Renal pelvis (tissue), 12 donors: Measurements from ENCODE around the gene UGT3A1. TPM values are rescaled to one million over a fixed set of nuclear protein-coding genes. Genes with fewer than 3 reads are reported as not detected.
A peak's percentile ranks its signal among the peaks of the same experiment; 100 is the strongest.
"Not testable (repeated sequence)": the region's sequence is repeated elsewhere in the genome, so short reads cannot be mapped to it uniquely, and the experiment has no call there.

ENCODE experiments used
- DNase-seq: peaks from one replicate; pipeline ENCODE4 v3.0.0-alpha.2; 2013
- long read RNA-seq, 16 experiments: transcript quantifications; one replicate each; lab custom pipeline, GENCODE V29; 2026
- polyA plus RNA-seq, 3 donors: library from polyadenylated mRNA; unstranded; fragments of 120-200 nt; gene quantifications; one replicate each; pipeline ENCODE4 v1.2.1, GENCODE V29; 2013; ENCODE audit not compliant: insufficient read length in 3 of 3

UGT3A1 gene
- polyA plus RNA-seq: 100 to 1,000 TPM in 2 of 3 donors, 10 to 100 TPM in 1; 97.4 to 158 (median 158) TPM
- long read RNA-seq, donor 1, full-length matches to known transcripts: 34 of 138 reads
- long read RNA-seq, donor 1, partial matches to known transcripts: 104 of 138 reads
- long read RNA-seq, donor 1, other reads (novel, unspliced or antisense): 0 of 138 reads
- long read RNA-seq, donor 2, full-length matches to known transcripts: 18 of 55 reads
- long read RNA-seq, donor 2, partial matches to known transcripts: 37 of 55 reads
- long read RNA-seq, donor 2, other reads (novel, unspliced or antisense): 0 of 55 reads
- long read RNA-seq, donor 3, full-length matches to known transcripts: 10 of 80 reads
- long read RNA-seq, donor 3, partial matches to known transcripts: 70 of 80 reads
- long read RNA-seq, donor 3, other reads (novel, unspliced or antisense): 0 of 80 reads
- long read RNA-seq, donor 4, full-length matches to known transcripts: 20 of 45 reads
- long read RNA-seq, donor 4, partial matches to known transcripts: 25 of 45 reads
- long read RNA-seq, donor 4, other reads (novel, unspliced or antisense): 0 of 45 reads
- long read RNA-seq, donor 5, full-length matches to known transcripts: 8 of 45 reads
- long read RNA-seq, donor 5, partial matches to known transcripts: 37 of 45 reads
- long read RNA-seq, donor 5, other reads (novel, unspliced or antisense): 0 of 45 reads
- long read RNA-seq, donor 6, full-length matches to known transcripts: 30 of 96 reads
- long read RNA-seq, donor 6, partial matches to known transcripts: 66 of 96 reads
- long read RNA-seq, donor 6, other reads (novel, unspliced or antisense): 0 of 96 reads
- long read RNA-seq, donor 7, full-length matches to known transcripts: 14 of 158 reads
- long read RNA-seq, donor 7, partial matches to known transcripts: 144 of 158 reads
- long read RNA-seq, donor 7, other reads (novel, unspliced or antisense): 0 of 158 reads
- long read RNA-seq, donor 8, full-length matches to known transcripts: 1 of 1 reads
- long read RNA-seq, donor 8, partial matches to known transcripts: 0 of 1 reads
- long read RNA-seq, donor 8, other reads (novel, unspliced or antisense): 0 of 1 reads
- long read RNA-seq, donor 9, full-length matches to known transcripts: 34 of 177 reads
- long read RNA-seq, donor 9, partial matches to known transcripts: 143 of 177 reads
- long read RNA-seq, donor 9, other reads (novel, unspliced or antisense): 0 of 177 reads
- long read RNA-seq, donor 10, full-length matches to known transcripts: 25 of 86 reads
- long read RNA-seq, donor 10, partial matches to known transcripts: 61 of 86 reads
- long read RNA-seq, donor 10, other reads (novel, unspliced or antisense): 0 of 86 reads
- long read RNA-seq, donor 11, full-length matches to known transcripts: 16 of 96 reads
- long read RNA-seq, donor 11, partial matches to known transcripts: 80 of 96 reads
- long read RNA-seq, donor 11, other reads (novel, unspliced or antisense): 0 of 96 reads
- long read RNA-seq, donor 12, full-length matches to known transcripts: 21 of 67 reads
- long read RNA-seq, donor 12, partial matches to known transcripts: 46 of 67 reads
- long read RNA-seq, donor 12, other reads (novel, unspliced or antisense): 0 of 67 reads
- long read RNA-seq, donor 13, full-length matches to known transcripts: 4 of 15 reads
- long read RNA-seq, donor 13, partial matches to known transcripts: 11 of 15 reads
- long read RNA-seq, donor 13, other reads (novel, unspliced or antisense): 0 of 15 reads
- long read RNA-seq, donor 14, full-length matches to known transcripts: 19 of 121 reads
- long read RNA-seq, donor 14, partial matches to known transcripts: 102 of 121 reads
- long read RNA-seq, donor 14, other reads (novel, unspliced or antisense): 0 of 121 reads
- long read RNA-seq, donor 15, full-length matches to known transcripts: 13 of 80 reads
- long read RNA-seq, donor 15, partial matches to known transcripts: 67 of 80 reads
- long read RNA-seq, donor 15, other reads (novel, unspliced or antisense): 0 of 80 reads
- long read RNA-seq, donor 16, full-length matches to known transcripts: 17 of 58 reads
- long read RNA-seq, donor 16, partial matches to known transcripts: 41 of 58 reads
- long read RNA-seq, donor 16, other reads (novel, unspliced or antisense): 0 of 58 reads

DNA sequence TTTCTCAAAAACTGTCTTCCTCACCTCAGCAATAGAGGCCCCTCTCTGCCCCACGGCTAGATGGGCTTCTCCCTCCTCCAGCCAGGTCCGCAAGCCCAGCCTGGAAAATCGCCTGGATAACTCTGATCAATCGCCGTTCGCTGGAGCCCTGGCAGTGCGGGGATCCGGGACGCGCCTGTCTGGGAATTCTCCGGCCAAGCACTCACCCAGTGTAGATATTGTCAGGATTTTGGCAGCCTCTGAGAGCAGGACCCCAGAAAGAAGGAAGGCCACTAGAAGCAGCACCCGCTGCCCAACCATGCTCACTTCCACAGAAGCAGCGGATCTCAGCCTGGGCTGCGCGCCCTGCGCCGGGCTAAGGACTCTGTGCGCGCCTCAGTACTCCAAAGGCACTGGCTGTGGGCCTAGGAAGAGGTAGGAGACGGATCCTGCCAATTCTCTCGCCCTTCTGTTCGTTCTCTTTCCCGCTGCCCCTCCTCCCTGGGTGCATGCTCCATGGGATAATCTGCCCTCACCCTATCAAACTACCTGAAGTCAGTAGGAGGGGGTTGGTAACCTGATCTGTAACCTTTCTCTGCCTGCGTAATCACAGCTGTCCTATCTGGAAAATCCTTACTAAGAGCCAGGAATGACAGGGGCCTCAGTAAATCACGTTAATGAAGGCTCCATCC lies at the start of gene UGT3A1:
UGT3A1 (minus strand) TSS at position 450 of the 671 bp plus-strand sequence; CDS start at position 300, 150 bp downstream.
- peak; percentile 83 for DNase-seq

DNA sequence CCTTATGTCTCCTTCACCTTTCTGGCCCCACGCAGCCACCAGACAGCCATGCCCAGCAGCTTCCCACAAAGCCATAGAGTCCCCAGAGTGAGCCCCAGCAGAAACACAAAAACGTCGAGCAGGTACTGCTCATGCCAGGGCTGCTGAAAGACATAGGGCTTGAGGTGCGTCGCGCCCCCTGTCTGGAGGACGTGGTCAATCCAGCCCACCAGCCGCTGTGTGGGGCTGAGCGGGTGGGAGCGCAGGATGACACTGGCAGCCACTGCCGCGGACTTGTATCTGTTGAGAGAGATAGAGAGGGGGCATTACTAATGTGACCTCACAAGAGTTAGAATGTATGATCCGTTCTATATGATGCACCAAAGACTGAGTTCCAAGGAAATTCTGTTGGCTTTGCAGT lies 44.5 kb upstream of the UGT3A1 start:
- no peak for DNase-seq

- DNase-seq: not testable (repeated sequence)
Measured at GRCh38 chr5:36034536-36035134, 43.4 kb upstream of the UGT3A1 start.

DNA sequence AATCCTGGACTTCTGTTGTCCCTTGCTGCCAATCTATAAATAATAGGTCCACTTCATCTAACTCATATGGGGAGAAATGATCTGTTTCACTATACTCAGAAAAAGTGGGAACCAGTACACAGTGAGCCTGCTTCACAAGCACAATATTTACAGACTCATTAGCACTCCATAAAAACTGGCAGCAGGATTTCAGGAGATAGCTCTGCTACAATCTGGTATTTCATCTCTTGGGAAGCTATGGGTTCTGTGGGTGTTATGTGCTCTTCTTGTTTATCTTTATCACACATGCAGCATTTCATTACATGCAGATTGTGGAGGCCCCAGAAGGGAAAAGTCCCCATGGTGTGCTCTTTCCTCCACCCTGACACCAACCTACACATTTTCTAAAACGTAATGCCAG lies 42.3 kb upstream of the UGT3A1 start:
- DNase-seq: no peak

- DNase-seq: no peak
Measured at GRCh38 chr5:36033047-36033446, 41.9 kb upstream of the UGT3A1 start.

GRCh38 chr5:36031223-36031622 lies 40.0 kb upstream of the UGT3A1 start:
- DNase-seq: no peak

GRCh38 chr5:36029914-36030313 lies 38.7 kb upstream of the UGT3A1 start:
- DNase-seq: no peak

DNA sequence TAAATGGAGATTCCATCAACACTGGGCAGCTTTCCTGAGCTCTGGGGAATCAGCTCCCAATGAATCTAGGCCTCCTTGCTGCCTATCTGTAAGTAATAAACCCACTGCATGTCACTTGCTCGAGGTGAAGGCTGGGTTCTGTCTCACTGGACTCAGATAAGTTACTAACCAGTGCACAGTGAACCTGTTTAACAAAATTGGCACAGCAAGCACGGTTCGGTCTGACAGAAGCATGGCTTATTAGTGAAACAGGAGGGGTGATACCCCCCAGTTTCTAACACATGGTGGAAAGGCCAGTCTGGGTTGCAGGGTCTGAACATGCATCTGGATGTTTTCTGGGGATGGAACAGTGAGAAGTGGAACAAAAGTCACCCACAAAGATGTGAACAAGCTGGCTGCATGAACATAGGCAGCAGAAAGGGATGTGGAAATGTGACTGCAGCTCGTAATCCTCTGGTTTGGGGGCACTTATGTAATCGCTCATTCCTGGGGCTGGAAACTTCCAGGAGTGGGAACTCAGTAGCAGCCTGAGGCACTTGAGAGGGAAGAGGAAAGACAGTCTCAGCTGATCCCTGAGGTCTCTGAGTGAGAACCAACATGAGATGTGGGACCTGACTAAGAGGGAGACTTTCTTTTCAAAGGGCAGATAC lies 37.8 kb upstream of the UGT3A1 start:
- DNase-seq: no peak

DNA sequence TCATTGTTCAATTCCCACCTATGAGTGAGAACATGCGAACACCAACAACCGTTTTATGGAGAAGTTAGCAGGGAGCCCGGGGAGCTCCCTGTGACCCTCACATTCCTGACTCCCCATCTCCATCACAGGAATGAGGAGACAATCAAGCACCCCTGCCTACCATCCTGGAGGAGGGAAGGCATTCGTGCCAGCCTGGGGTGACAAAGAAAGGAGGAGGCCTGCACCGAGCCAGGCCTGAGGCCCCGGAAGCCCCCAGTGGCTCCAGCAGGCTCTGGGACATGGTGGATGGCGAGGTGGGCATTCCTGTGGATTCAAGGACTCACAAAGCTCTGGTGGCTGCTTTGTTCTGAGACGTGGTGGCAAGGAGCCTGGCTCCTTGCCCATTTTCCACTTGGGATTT lies 36.5 kb upstream of the UGT3A1 start:
- DNase-seq: no peak

GRCh38 chr5:36026706-36027465 lies 35.7 kb upstream of the UGT3A1 start:
- DNase-seq: no peak

DNA sequence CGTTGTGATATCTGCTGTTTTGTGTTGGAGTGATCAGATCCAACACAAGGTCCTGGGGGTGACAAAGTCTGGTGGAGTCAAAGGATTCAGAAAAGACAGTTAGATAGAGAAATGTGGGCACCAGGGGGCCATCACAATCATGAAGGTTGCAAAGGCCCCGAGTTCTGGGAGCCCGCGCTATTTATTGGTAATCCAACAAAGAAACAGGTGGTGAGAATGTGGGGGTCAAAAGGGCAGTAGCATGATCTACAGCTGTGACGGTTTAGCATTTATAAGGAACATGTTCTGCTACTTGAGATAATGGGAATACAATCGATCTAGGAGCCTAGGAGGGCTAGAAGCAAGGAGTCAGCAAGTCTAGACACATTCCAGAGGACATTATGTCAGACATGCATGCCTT lies 31.1 kb upstream of the UGT3A1 start:
- DNase-seq: not testable (repeated sequence)

GRCh38 chr5:36019584-36019983 lies 28.4 kb upstream of the UGT3A1 start:
- not testable (repeated sequence) for DNase-seq

DNA sequence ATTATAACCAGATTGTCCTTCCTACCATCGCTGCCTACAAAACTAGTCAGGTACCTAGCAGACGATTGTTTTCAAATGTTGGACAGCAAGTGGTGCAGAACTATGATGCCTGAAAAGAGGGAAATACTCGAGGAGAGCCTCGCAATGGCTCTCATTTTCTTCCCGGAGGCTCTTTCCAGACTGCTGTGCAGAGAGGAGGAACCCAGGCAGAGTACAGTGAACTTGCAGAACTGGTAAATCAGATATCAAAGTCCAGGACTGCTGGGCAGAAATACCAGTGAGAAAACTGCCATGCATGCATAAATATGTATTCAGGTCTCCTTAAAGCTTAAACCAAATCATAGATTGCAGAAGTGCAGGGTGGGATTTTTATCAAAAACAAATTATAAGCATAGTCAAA lies 26.4 kb upstream of the UGT3A1 start:
- DNase-seq: peak; percentile 7

- no peak for DNase-seq
Measured at GRCh38 chr5:36017004-36017403, 25.8 kb upstream of the UGT3A1 start.

- no peak for DNase-seq
Measured at GRCh38 chr5:36013182-36013581, 22.0 kb upstream of the UGT3A1 start.

- no peak for DNase-seq
Measured at GRCh38 chr5:36009698-36010097, 18.5 kb upstream of the UGT3A1 start.

DNA sequence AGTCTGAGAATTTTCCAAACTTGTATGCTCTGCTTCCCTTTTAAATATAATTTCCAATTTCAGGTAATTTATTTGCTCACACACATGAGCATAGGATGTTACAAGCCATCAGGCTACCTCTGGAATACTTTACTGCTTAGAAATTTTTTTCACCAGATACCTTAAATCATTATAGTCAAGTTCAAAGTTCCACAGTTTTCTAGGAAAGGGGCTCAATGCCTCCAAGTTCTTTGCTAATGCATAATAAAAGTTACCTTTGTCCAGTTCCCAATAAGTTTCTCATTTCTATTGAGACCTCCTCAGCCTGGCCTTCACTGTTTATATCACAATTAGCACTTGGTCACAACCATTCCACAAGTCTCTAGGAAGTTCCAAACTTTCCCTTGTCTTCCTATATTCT lies 16.2 kb upstream of the UGT3A1 start:
- no peak for DNase-seq

DNA sequence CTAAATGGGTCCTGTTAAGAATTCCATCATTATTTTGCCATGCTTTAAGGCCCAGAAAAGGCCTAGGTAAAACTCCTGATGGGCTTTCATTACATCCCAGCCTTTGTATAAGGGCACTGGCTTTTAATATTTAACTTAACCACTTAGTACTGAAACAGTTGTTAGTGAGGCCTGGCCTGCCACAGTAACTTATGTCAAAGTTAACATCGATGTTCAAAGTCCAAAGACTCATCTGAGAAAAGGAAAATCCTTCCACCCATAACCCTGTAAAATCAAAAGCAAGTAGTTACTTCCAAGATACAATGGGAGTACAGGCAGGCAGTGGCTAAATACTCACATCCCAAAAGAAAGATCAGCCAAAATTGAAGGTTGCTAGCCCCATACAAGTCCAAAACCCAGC lies 15.0 kb upstream of the UGT3A1 start:
- DNase-seq: no peak
